ENCODE measurements around the gene RTN4RL1. TPM values are rescaled to one million over a fixed set of nuclear protein-coding genes. Genes with fewer than 3 reads are reported as not detected.

Gene RTN4RL1
- total and polyA plus RNA-seq, 2 of the 13 experiments (the other 11 are each of a cell fraction or from before 2014, with no cell fraction given), result 0.01 TPM; not detected in 1

GRCh38 chr17:2041561-2042389 is 16.6 kb upstream of the RTN4RL1 start, which contains the start of gene OVCA2 (continued):
- TF ChIP-seq, protein P1, sequence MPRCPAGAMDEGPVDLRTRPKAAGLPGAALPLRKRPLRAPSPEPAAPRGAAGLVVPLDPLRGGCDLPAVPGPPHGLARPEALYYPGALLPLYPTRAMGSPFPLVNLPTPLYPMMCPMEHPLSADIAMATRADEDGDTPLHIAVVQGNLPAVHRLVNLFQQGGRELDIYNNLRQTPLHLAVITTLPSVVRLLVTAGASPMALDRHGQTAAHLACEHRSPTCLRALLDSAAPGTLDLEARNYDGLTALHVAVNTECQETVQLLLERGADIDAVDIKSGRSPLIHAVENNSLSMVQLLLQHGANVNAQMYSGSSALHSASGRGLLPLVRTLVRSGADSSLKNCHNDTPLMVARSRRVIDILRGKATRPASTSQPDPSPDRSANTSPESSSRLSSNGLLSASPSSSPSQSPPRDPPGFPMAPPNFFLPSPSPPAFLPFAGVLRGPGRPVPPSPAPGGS (CRISPR knock-in tag; IDR thresholded peaks at IDR 0.05), result peak; percentile 68
- TF ChIP-seq NBN (conservative IDR thresholded peaks at IDR 0.05), result no peak
- TF ChIP-seq ZIK1 (CRISPR knock-in tag; IDR thresholded peaks at IDR 0.05; ENCODE audit: borderline replicate concordance, low read depth), result no peak
- peak; percentile 74; the same call in 1 of the 2 replicates for TF ChIP-seq AKAP8 (CRISPR knock-in tag; IDR thresholded peaks at IDR 0.05)
- TF ChIP-seq, protein P2, sequence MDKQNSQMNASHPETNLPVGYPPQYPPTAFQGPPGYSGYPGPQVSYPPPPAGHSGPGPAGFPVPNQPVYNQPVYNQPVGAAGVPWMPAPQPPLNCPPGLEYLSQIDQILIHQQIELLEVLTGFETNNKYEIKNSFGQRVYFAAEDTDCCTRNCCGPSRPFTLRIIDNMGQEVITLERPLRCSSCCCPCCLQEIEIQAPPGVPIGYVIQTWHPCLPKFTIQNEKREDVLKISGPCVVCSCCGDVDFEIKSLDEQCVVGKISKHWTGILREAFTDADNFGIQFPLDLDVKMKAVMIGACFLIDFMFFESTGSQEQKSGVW (CRISPR knock-in tag; IDR thresholded peaks at IDR 0.05; ENCODE audit: borderline replicate concordance), result no peak
- TF ChIP-seq TMF1 (CRISPR knock-in tag; IDR thresholded peaks at IDR 0.05; ENCODE audit: low read depth), result no peak; the same call in 1 of the 2 replicates
- TF ChIP-seq ZNF12 (CRISPR knock-in tag; IDR thresholded peaks at IDR 0.05), result no peak
- no peak for TF ChIP-seq NPAS2 (CRISPR knock-in tag; IDR thresholded peaks at IDR 0.05; ENCODE audit: borderline replicate concordance)
- TF ChIP-seq KLF16 (CRISPR knock-in tag; IDR thresholded peaks at IDR 0.05), result 0 out of 4 replicates have a peak, but pooled peaks of 1 of the 2 experiments have one; percentile 53
- peak; percentile 54 for TF ChIP-seq ZFX (CRISPR knock-in tag; IDR thresholded peaks at IDR 0.05; ENCODE audit: low read depth)
- TF ChIP-seq, protein P3, sequence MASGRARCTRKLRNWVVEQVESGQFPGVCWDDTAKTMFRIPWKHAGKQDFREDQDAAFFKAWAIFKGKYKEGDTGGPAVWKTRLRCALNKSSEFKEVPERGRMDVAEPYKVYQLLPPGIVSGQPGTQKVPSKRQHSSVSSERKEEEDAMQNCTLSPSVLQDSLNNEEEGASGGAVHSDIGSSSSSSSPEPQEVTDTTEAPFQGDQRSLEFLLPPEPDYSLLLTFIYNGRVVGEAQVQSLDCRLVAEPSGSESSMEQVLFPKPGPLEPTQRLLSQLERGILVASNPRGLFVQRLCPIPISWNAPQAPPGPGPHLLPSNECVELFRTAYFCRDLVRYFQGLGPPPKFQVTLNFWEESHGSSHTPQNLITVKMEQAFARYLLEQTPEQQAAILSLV (CRISPR knock-in tag; IDR thresholded peaks at IDR 0.05; ENCODE audit: borderline replicate concordance), result 0 out of 2 replicates have a peak, but pooled peaks have one; percentile 60
- TF ChIP-seq, protein P4, sequence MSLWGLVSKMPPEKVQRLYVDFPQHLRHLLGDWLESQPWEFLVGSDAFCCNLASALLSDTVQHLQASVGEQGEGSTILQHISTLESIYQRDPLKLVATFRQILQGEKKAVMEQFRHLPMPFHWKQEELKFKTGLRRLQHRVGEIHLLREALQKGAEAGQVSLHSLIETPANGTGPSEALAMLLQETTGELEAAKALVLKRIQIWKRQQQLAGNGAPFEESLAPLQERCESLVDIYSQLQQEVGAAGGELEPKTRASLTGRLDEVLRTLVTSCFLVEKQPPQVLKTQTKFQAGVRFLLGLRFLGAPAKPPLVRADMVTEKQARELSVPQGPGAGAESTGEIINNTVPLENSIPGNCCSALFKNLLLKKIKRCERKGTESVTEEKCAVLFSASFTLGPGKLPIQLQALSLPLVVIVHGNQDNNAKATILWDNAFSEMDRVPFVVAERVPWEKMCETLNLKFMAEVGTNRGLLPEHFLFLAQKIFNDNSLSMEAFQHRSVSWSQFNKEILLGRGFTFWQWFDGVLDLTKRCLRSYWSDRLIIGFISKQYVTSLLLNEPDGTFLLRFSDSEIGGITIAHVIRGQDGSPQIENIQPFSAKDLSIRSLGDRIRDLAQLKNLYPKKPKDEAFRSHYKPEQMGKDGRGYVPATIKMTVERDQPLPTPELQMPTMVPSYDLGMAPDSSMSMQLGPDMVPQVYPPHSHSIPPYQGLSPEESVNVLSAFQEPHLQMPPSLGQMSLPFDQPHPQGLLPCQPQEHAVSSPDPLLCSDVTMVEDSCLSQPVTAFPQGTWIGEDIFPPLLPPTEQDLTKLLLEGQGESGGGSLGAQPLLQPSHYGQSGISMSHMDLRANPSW (CRISPR knock-in tag; IDR thresholded peaks at IDR 0.05; ENCODE audit: borderline replicate concordance), result no peak; the same call in 1 of the 2 replicates

All from HepG2 (cell line).